Neural crest cell (in vitro differentiated cells): ENCODE data around the gene SORT1. TPM values are rescaled to one million over a fixed set of nuclear protein-coding genes. Genes with fewer than 3 reads are reported as not detected.
A peak's percentile ranks its signal among the peaks of the same experiment; 100 is the strongest.

ENCODE experiments used
- DNase-seq: peaks from one replicate; pipeline ENCODE4 v3.0.0; 2021; ENCODE audit warnings: low read depth, mixed read lengths, low spot score
- H3K27ac Mint-ChIP-seq: one replicate; pipeline ENCODE4 v1.8.0; 2021; ENCODE audit warnings: mild to moderate bottlenecking, mixed read lengths; ENCODE audit not compliant: unreplicated experiment
- H3K27me3 Mint-ChIP-seq: 2 replicates; pipeline ENCODE4 v1.8.0; 2021; ENCODE audit warnings: low read depth, mild to moderate bottlenecking, mixed read lengths
- H3K36me3 Mint-ChIP-seq: 2 replicates; pipeline ENCODE4 v1.8.0; 2021; ENCODE audit warnings: low read depth, mild to moderate bottlenecking, mixed read lengths
- H3K4me1 Mint-ChIP-seq: 2 replicates; pipeline ENCODE4 v1.8.0; 2021; ENCODE audit warnings: mixed read lengths
- H3K4me3 Mint-ChIP-seq: one replicate; pipeline ENCODE4 v1.8.0; 2021; ENCODE audit warnings: mild to moderate bottlenecking, mixed read lengths
- H3K9me3 Mint-ChIP-seq: 2 replicates; pipeline ENCODE4 v1.8.0; 2021; ENCODE audit warnings: mixed read lengths
- total RNA-seq: library from RNA; stranded (reverse); gene quantifications from 2 replicates; pipeline ENCODE4 v1.2.1, GENCODE V29; 2021
- TF ChIP-seq, protein P1 (sequence below): fragments of 200-600 bp; sonication (generic); conservative IDR thresholded peaks from 2 replicates; pipeline ENCODE4 v1.5.0; 2021; ENCODE audit warnings: antibody characterized with exemption, mild to moderate bottlenecking

Gene SORT1
- total RNA-seq, 1 donor from 2014 or later = 60.8 TPM

DNA sequence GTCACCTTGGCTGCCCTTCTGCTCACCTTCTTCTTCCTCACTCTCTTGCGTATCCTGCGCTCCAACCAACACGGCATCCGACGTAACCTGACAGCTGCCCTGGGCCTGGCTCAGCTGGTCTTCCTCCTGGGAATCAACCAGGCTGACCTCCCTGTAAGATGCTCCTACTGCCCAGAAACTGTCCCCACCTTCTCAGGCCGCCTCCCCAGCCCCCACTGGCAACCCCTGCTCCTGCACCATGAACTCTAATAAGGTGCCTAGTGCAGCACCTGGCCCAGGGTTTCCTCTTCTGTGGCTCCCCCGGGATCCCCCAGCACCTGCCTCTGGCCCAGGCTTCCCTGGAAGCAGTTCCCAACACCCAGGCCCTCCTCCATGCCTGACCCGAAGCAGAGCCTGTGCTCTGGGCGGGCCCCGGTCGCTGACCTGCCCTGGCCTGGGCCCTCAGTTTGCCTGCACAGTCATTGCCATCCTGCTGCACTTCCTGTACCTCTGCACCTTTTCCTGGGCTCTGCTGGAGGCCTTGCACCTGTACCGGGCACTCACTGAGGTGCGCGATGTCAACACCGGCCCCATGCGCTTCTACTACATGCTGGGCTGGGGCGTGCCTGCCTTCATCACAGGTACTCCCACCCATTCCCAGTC lies 127.6 kb downstream of the SORT1 start:
- no peaks in the 10 kb centered on the region for H3K9me3 Mint-ChIP-seq
- H3K27me3 Mint-ChIP-seq = no peaks in the 10 kb centered on the region
- H3K36me3 Mint-ChIP-seq = peaks cover 9% of the 10 kb centered on the region
- TF ChIP-seq, protein P1, sequence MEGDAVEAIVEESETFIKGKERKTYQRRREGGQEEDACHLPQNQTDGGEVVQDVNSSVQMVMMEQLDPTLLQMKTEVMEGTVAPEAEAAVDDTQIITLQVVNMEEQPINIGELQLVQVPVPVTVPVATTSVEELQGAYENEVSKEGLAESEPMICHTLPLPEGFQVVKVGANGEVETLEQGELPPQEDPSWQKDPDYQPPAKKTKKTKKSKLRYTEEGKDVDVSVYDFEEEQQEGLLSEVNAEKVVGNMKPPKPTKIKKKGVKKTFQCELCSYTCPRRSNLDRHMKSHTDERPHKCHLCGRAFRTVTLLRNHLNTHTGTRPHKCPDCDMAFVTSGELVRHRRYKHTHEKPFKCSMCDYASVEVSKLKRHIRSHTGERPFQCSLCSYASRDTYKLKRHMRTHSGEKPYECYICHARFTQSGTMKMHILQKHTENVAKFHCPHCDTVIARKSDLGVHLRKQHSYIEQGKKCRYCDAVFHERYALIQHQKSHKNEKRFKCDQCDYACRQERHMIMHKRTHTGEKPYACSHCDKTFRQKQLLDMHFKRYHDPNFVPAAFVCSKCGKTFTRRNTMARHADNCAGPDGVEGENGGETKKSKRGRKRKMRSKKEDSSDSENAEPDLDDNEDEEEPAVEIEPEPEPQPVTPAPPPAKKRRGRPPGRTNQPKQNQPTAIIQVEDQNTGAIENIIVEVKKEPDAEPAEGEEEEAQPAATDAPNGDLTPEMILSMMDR = no peak
- H3K4me1 Mint-ChIP-seq = peaks cover 15% of the 10 kb centered on the region
- H3K27ac Mint-ChIP-seq = no peak overlapping the region
- no peak for DNase-seq
- no peak overlapping the region for H3K4me3 Mint-ChIP-seq

GRCh38 chr1:109269212-109269980 lies 128.3 kb downstream of the SORT1 start:
- H3K4me1 Mint-ChIP-seq = peaks cover 8% of the 10 kb centered on the region

GRCh38 chr1:109268431-109269211 lies 129.1 kb downstream of the SORT1 start:
- TF ChIP-seq, protein P1 = no peak
- Mint-ChIP-seq H3K4me1 (peaks cover 3% of the 10 kb centered on the region), H3K9me3 (no peaks in the 10 kb centered on the region), H3K27me3 (peaks cover 2% of the 10 kb centered on the region), H3K4me3 (no peak overlapping the region), H3K27ac (no peak overlapping the region), H3K36me3 (peaks cover 9% of the 10 kb centered on the region)
- no peak for DNase-seq

More at GRCh38 chr1:109269212-109269980, 128.3 kb downstream of the SORT1 start:
- Mint-ChIP-seq H3K9me3 (no peaks in the 10 kb centered on the region), H3K27me3 (no peaks in the 10 kb centered on the region), H3K4me3 (no peak overlapping the region), H3K36me3 (peaks cover 9% of the 10 kb centered on the region), H3K27ac (no peak overlapping the region)
- DNase-seq = no peak
- TF ChIP-seq, protein P1 = no peak

- Mint-ChIP-seq H3K27me3 (peaks cover 4% of the 10 kb centered on the region), H3K4me1 (peaks cover 6% of the 10 kb centered on the region), H3K36me3 (peaks cover 9% of the 10 kb centered on the region), H3K27ac (peak overlapping the region; percentile 81), H3K4me3 (no peak overlapping the region), H3K9me3 (no peaks in the 10 kb centered on the region)
- DNase-seq = no peak
- TF ChIP-seq, protein P1 = no peak
Measured at GRCh38 chr1:109267743-109268300, 129.9 kb downstream of the SORT1 start.

DNA sequence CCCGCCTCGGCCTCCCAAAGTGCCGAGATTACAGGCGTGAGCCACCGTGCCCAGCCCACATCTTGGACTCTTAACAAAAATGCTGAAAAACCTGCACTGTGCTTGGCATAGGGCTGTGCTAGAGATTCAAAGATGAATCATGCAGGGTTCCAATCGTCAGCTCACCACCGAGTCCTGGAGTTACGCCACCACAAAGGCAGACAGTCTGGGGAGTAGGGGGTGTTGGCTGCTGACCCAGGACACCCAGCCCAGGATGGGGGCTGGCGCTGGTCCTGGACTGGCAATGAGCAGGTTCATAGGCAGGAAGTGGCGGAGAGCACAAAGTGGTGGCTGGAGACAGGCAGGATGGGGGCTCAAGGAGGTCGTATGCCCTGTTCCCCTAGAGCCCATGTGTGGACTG lies 130.8 kb downstream of the SORT1 start:
- H3K9me3 Mint-ChIP-seq = no peaks in the 10 kb centered on the region
- H3K27me3 Mint-ChIP-seq = peaks cover 4% of the 10 kb centered on the region
- H3K4me1 Mint-ChIP-seq = peaks cover 6% of the 10 kb centered on the region
- TF ChIP-seq, protein P1 = no peak
- DNase-seq = no peak
- H3K4me3 Mint-ChIP-seq = no peak overlapping the region
- no peak overlapping the region for H3K27ac Mint-ChIP-seq
- H3K36me3 Mint-ChIP-seq = peaks cover 9% of the 10 kb centered on the region
